NCI-H146 treated with DMSO at 0.1 percent for 48 hours (cell line): Measurements from ENCODE around the gene ST6GALNAC3.

ENCODE experiments used
- DNase-seq: peaks from one replicate; lab custom pipeline; 2025; ENCODE audit not compliant: unreplicated experiment; lab: John Stamatoyannopoulos, UW

Gene ST6GALNAC3

GRCh38 chr1:76491737-76492136, 417.2 kb downstream of the ST6GALNAC3 start:
- no peak for DNase-seq

DNA sequence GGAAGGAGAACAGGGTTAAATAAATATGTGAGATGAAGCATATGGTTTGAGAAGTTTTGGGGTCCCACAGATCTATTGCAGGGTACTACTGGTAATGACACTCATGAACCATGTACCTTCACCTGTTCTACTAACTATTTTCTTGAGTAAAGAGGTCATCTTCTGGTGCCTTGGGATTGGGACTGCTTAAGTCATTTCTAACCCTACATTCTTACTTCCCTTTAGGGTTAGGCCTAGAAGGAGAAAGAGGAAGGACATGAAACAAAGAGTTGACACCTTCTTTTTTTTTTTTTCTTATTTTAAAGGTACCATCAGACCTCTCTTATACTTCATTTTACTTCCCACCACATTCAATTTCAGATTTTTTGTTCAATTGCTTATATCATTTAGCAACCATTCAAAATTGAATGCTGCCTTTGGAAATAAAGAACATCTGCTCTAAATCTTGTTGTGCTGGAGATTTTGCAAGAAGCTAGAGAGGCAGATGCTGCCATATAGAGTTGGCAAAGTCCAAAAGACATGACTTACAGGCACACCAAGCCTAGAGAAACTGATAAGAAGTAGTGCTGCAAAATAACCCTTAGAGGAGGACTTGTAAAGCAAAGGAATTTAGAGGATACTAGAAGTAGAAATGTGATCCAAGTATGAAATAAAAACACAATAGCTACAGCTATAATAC, 418.3 kb downstream of the ST6GALNAC3 start:
- no peak for DNase-seq

- DNase-seq = no peak
These were observed 420.3 kb downstream of the ST6GALNAC3 start for GRCh38 chr1:76494807-76495206.

DNA sequence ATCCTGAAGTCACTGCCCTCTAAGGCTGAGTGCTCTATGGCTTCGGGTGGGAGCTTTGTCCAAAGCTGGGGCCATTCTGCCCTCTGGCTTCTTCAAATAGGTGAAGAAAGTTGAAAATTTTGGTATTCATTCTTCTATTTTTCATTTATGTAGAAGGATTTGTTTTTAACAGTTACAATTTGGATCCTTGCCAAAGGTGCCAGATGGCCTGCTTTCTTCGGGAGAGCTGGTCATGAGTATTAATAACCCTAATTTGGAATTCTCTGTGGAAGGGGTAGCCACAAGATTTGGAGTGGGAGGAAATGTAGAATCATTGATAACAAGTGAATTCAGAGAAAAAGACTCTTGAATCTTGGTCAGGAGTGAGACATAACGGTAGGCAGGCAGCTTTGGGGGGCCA, 422.3 kb downstream of the ST6GALNAC3 start:
- no peak for DNase-seq

DNA sequence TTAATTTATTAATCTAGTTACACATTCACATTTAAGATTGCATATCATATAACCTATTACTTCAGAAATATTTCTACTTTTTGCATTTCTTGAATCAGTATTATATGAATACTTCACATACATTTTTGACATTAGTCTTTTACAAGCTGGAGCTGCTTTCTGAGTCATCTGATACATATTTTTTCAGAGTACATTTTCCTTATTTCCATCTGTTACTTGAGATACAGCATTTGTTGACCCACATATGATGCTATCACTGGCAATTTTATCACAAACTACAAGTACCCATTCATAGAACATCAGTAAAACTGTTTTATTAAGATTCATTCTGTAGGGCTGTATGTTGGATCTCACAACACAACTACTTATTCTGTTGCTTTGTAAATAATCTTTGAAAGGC, 425.6 kb downstream of the ST6GALNAC3 start:
- DNase-seq = no peak

DNA sequence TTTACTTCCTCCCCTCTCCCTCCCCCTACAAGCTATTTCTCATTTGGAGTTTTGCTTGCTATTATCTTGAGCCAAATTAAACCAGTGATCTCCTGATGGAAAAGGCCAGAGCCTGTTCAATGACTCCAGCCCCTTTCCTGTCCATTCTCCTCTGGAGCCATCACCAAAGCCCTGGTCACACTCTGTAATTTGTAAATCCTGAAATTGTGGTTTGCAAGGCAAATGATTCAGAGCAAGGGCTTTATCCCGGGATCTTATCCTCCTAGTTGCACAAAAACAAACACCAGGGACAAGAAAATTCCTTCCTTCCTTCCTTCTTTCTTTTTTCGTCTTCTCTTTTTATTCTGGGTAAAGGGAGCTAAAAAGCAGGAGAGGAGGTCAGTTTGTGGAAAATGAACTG, 426.6 kb downstream of the ST6GALNAC3 start:
- no peak for DNase-seq

GRCh38 chr1:76501586-76502219, 427.2 kb downstream of the ST6GALNAC3 start:
- DNase-seq = peak; percentile 15

DNA sequence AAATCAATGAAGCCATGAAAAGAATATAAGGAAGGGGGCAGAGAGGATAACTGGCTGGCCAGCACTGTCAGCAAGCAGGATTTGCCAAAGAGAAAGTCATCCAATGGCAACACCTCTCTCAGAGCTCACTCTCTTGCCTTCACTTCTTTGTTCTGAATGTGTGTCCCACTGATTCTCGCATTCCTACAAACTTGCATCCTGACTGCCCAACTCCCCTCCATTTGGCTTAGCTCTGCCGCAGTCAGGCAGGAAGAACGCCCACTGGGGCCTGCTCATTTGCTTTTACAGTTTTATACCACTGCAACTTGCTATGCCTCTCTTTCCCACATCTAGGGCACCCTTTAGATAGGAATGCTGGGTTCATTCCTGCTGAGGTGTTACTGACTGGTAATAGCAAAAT, 428.6 kb downstream of the ST6GALNAC3 start:
- no peak for DNase-seq

DNA sequence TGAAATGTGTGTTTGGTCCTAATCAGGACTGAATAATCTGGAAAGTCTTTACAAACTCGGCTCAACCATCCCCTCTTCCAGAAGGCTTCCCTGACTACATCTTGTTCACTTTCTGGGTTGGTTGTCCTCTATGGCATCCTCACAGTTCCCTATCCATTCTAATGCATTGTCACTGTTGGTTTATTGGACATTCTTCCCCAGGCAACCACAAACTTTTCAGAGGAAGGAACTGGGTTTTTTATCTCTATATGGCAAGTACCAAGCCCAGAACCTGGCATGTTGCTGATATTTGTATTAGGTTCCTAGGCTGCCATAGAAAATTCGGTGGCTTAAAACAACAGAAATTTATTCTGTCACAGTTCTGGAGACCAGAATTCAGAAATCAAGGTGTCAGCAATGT, 429.2 kb downstream of the ST6GALNAC3 start:
- no peak for DNase-seq

GRCh38 chr1:76507376-76507775, 432.8 kb downstream of the ST6GALNAC3 start:
- DNase-seq = no peak

GRCh38 chr1:76508871-76509270, 434.3 kb downstream of the ST6GALNAC3 start:
- DNase-seq = no peak

GRCh38 chr1:76510672-76511557, 436.4 kb downstream of the ST6GALNAC3 start:
- DNase-seq = no peak

DNA sequence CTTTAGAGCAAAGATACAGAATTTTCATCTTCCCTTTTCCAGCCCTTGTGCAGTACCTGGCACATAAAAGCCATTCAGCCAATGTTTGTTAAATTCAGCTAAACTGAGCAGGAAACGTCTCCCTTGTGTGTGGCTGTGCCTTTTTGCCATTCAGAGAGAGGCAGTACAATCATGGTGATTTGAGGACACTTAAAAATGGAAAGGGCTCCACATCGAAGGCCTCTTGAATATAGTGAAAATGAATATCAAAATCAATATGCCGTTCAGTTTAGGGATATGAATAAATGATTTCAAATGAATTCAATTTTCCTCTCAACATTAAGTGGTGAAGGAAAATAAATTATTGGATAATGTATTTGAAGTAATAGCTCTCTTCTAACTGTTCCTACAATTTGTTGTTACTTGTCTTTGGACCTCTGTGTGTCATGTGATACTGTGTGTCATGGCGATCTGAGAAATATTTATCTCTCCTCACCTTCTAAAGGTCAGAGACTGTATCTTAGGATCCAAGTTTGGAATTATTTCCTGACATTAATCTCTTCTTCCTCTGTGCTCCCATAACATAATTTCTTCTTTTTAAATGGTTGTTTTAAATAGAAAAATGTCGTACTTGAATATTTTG, 437.1 kb downstream of the ST6GALNAC3 start:
- no peak for DNase-seq

DNA sequence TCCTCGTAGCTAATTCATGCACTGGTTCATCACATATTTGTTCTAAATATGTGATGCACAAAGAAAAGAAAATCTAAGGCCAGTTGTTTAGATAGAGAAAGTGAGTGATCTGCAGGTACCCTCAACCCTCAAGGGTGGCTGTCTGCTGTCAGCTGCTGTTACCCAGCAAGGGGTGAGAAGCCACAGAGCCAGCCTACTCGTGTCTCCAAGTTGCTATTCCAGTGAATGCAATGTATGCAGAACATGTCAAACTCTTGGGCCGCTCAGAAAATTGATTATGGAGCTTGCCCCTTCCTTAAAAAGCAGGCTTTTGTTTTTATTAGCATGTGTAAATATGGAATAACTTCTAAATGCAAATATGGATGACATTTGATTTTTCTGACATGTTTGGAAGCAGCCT, 456.4 kb downstream of the ST6GALNAC3 start:
- DNase-seq = no peak

GRCh38 chr1:76541618-76542017, 467.1 kb downstream of the ST6GALNAC3 start:
- DNase-seq = no peak

- DNase-seq = no peak
These were observed 467.8 kb downstream of the ST6GALNAC3 start for GRCh38 chr1:76542359-76542758.

DNA sequence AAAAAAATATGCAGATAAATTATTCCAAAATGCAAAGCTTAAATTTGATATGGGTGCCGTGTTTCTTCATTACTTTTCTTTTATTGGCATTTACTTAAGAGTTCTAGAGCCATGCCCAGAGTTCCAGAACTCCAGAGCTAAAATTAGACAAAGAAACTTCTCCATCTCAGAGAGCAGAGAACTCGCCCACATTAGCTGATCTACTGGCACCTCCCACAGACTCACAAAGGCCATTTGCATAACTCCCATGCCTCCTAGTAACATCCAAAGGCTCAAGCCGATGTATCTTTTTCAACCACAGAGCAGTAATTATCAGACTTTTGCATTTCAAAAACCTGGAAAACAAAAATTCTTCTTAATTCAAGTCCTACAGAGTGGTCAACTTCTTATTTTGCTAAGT, 468.9 kb downstream of the ST6GALNAC3 start:
- no peak for DNase-seq

DNA sequence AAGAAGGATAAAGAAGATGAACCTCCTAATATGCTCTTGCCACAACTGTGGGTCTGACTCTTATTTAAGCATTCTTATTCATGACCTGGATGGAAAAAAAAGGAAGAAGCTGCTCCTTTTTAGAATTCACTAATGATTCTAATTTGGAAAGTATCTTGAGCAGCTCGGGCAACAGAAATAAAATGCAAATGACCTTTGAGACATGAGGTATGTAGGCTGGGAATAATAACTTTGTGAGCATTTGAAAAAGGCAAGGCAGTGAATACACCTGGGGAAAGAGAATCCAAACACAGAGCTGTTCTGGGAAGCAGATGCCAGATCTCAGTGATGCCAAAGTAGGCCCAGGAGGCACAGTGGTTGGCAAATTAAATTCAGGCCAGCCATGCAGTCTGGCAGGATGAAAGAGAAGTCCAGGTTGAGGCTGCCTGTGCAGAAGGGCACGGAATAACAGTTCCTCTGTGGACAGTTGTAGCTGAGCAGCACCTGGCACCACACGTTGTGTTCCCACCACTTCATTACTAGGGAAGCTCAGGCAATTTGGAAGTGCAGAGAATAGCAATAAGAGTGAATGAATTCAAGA, 471.9 kb downstream of the ST6GALNAC3 start:
- no peak for DNase-seq

- DNase-seq = peak; percentile 23
These were observed 473.4 kb downstream of the ST6GALNAC3 start for GRCh38 chr1:76547916-76548315.

GRCh38 chr1:76548513-76549100, 474.1 kb downstream of the ST6GALNAC3 start:
- DNase-seq = no peak

GRCh38 chr1:76554283-76554682, 479.7 kb downstream of the ST6GALNAC3 start:
- no peak for DNase-seq
